A549 (cell line): ENCODE data around the gene SRP9.
A peak's percentile ranks its signal among the peaks of the same experiment; 100 is the strongest.

Experiments
- CHD4 ChIP-seq: fragments of 200-600 bp; sonication (generic); IDR thresholded peaks from 2 replicates; pipeline ENCODE4 v1.6.1; 2016; ENCODE audit warnings: antibody characterized with exemption, mild to moderate bottlenecking, borderline replicate concordance
- CTCF ChIP-seq: fragments of >200 bp; sonication (Bioruptor Twin); formaldehyde crosslinking; IDR thresholded peaks from 3 replicates; pipeline ENCODE4 v1.5.1; 2016
- EP300 ChIP-seq, 2 experiments: fragments of >200 bp; sonication (Bioruptor Twin); formaldehyde crosslinking; IDR thresholded peaks; 2 replicates in 1 of 2; 3 replicates in 1 of 2; pipeline ENCODE4 v1.6.1; 2016 to 2017
- HDAC2 ChIP-seq: fragments of 200-600 bp; sonication (generic); IDR thresholded peaks from 2 replicates; pipeline ENCODE4 v1.6.1; 2016
- MAX ChIP-seq: IDR thresholded peaks from 2 replicates; pipeline ENCODE4 v1.6.1; 2012
- POLR2A ChIP-seq: IDR thresholded peaks from 2 replicates; pipeline ENCODE4 v1.6.1; 2012; ENCODE audit warnings: mild to moderate bottlenecking, low read length
- POLR2AphosphoS2 ChIP-seq: conservative IDR thresholded peaks from 2 replicates; pipeline ENCODE4 v1.6.1; 2012; ENCODE audit warnings: low read length, improper control_type of control experiment, inconsistent platforms
- RAD21 ChIP-seq, 2 experiments: fragments of >200 bp in 1 of 2; sonication (Bioruptor Twin) in 1 of 2; formaldehyde crosslinking in 1 of 2; IDR thresholded peaks in 1 of 2; conservative IDR thresholded peaks in 1 of 2; 2 replicates in 1 of 2; 3 replicates in 1 of 2; pipeline ENCODE4 v1.6.1; 2012 to 2018; ENCODE audit warnings: inconsistent platforms in 1 of 2
- REST ChIP-seq: fragments of 200-600 bp; sonication (generic); IDR thresholded peaks from 2 replicates; pipeline ENCODE4 v1.6.1; 2016; ENCODE audit warnings: antibody characterized with exemption, mild to moderate bottlenecking, moderate library complexity
- TP53 ChIP-seq: fragments of 250-450 bp; sonication (Bioruptor Pico); IDR thresholded peaks from 2 replicates; pipeline ENCODE4 v1.5.0; 2021; ENCODE audit warnings: mild to moderate bottlenecking, moderate library complexity
- ZFP36 ChIP-seq: fragments of 450-650 bp; IDR thresholded peaks from 2 replicates; pipeline ENCODE4 v1.6.1; 2014; ENCODE audit warnings: borderline replicate concordance; ENCODE audit not compliant: partially characterized antibody
- TF ChIP-seq, protein P1 (sequence below): fragments of 150-350 bp; IDR thresholded peaks from 2 replicates; pipeline ENCODE4 v1.6.1; 2014; ENCODE audit warnings: low read depth, mild to moderate bottlenecking, low read length
- TF ChIP-seq, protein P2 (sequence below): fragments of 450-650 bp; IDR thresholded peaks from 2 replicates; pipeline ENCODE4 v1.6.1; 2014; ENCODE audit warnings: antibody characterized with exemption

- TF ChIP-seq CTCF (no peak), POLR2A (no peak), RAD21 (conservative IDR thresholded peaks at IDR 0.05 in 1 of 2, IDR thresholded peaks at IDR 0.05 in 1 of 2) (0 out of 5 replicates have a peak, but pooled peaks of 1 of the 2 experiments have one; percentile 18), ZFP36 (no peak), TP53 (CRISPR knock-in tag) (no peak), POLR2AphosphoS2 (no peak), CHD4 (no peak), EP300 (IDR thresholded peaks at IDR 0.05) (no peak), HDAC2 (no peak), REST (no peak), MAX (no peak)
- TF ChIP-seq, protein P1, sequence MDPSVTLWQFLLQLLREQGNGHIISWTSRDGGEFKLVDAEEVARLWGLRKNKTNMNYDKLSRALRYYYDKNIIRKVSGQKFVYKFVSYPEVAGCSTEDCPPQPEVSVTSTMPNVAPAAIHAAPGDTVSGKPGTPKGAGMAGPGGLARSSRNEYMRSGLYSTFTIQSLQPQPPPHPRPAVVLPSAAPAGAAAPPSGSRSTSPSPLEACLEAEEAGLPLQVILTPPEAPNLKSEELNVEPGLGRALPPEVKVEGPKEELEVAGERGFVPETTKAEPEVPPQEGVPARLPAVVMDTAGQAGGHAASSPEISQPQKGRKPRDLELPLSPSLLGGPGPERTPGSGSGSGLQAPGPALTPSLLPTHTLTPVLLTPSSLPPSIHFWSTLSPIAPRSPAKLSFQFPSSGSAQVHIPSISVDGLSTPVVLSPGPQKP = no peak
- TF ChIP-seq, protein P2, sequence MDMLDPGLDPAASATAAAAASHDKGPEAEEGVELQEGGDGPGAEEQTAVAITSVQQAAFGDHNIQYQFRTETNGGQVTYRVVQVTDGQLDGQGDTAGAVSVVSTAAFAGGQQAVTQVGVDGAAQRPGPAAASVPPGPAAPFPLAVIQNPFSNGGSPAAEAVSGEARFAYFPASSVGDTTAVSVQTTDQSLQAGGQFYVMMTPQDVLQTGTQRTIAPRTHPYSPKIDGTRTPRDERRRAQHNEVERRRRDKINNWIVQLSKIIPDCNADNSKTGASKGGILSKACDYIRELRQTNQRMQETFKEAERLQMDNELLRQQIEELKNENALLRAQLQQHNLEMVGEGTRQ = no peak
These were observed 40.5 kb upstream of the SRP9 start for GRCh38 chr1:225737161-225737560.
